Esophagus squamous epithelium (tissue), 4 donors: ENCODE data around the gene MRPL51.

Source experiments
- POLR2A ChIP-seq, 4 donors: fragments of 450-650 bp; IDR thresholded peaks; one replicate each; pipeline ENCODE4 v1.6.1; 2017; ENCODE audit warnings: antibody characterized with exemption in 4 of 4, mild to moderate bottlenecking in 4 of 4, moderate library complexity in 3 of 4
- TF ChIP-seq, protein P1 (sequence below), 6 experiments: fragments of 450-650 bp in 4 of 6; fragments of 200-600 bp in 2 of 6; sonication (generic) in 2 of 6; IDR thresholded peaks; one replicate each; pipeline ENCODE4 v1.5.1; 2016 to 2019; ENCODE audit warnings: antibody characterized with exemption in 6 of 6, mild to moderate bottlenecking in 4 of 6, moderate library complexity in 4 of 6

DNA sequence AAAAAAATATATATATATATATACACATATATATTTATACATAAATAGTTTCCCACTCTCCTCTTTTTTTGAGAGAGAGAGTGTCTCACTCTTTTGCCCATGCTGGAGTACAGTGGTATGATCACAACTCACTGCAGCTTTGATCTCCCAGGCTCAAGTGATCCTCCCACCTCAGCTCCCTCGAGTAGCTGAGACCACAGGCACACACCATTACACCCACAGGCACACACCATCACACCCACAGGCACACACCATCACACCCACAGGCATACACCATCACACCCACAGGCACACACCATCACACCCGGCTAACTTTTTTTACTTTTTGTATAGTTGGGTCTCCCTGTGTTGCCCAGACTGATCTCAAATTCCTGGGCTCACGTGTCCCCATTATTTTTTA is 27.1 kb upstream of the MRPL51 start:
- TF ChIP-seq, protein P1, sequence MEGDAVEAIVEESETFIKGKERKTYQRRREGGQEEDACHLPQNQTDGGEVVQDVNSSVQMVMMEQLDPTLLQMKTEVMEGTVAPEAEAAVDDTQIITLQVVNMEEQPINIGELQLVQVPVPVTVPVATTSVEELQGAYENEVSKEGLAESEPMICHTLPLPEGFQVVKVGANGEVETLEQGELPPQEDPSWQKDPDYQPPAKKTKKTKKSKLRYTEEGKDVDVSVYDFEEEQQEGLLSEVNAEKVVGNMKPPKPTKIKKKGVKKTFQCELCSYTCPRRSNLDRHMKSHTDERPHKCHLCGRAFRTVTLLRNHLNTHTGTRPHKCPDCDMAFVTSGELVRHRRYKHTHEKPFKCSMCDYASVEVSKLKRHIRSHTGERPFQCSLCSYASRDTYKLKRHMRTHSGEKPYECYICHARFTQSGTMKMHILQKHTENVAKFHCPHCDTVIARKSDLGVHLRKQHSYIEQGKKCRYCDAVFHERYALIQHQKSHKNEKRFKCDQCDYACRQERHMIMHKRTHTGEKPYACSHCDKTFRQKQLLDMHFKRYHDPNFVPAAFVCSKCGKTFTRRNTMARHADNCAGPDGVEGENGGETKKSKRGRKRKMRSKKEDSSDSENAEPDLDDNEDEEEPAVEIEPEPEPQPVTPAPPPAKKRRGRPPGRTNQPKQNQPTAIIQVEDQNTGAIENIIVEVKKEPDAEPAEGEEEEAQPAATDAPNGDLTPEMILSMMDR (IDR thresholded peaks at IDR 0.05): no peak
- no peak for TF ChIP-seq POLR2A (IDR thresholded peaks at IDR 0.05)
